IPS-11a (cell line): ENCODE data around the gene ORC5.
"Not testable (repeated sequence)": the region's sequence is repeated elsewhere in the genome, so short reads cannot be mapped to it uniquely, and the experiment has no call there.

Experiments
- H3K4me3 ChIP-seq: one replicate; pipeline ENCODE4 v1.5.1; 2013; ENCODE audit warnings: low read depth, low read length, control low read depth

ORC5 gene

DNA sequence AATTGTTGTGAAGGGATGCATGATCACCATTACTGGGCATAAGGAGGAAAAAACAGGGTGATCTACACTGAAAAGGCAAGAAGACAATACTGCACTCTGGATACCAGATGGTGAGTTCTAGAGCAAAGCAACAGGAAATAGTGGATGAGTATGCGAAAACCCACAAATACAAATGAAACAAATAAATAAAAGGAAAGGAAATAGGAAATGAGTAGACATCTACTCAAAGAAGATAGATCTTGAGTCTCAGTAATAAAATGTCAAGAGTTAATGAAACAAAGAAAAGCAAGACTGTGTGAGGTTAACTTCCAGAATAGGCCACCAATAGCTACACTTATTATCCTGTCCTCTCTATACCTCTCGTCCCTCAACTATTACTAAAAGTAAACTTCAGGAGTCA is 11.7 kb downstream of the ORC5 start:
- no peak overlapping the region for H3K4me3 ChIP-seq

GRCh38 chr7:104192434-104192833 is 15.4 kb downstream of the ORC5 start:
- no peak overlapping the region for H3K4me3 ChIP-seq

DNA sequence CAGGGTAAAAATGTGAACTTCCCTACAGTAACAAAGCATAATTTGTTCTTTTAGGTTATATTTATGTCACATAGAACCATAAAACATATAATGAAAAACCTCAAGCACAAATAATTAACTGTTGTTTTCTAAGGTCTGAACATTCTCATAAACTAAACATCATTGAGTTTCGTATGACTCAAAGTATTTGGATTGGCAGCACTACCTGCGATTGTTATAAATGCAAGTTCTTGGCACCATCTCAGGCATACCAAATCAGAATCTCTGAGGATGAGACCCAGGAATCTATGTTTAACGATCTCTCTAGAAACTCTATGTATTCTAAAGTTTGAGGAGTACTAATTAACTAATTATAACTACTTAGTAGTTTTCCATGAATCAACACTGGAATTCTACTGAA is 22.5 kb downstream of the ORC5 start:
- H3K4me3 ChIP-seq, result no peak overlapping the region

DNA sequence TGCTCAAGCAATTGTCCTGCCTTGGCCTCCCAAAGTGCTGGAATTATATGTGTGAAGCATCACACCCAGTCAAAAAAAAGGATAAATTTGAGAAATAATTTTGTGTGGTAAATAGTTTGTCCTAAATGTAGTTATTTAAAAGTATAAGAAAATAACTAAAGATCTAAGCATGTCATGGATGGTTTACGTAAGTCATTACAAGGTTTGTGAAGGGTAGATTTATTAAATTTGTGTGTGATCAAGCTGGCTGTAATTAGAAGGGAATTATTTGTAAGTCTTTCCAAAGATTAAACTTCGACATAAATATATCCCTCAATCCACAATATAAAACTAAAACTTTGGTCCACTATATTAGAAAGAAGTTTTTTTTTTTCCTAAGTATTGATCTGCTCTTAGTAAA is 28.6 kb downstream of the ORC5 start:
- H3K4me3 ChIP-seq, result no peak overlapping the region

DNA sequence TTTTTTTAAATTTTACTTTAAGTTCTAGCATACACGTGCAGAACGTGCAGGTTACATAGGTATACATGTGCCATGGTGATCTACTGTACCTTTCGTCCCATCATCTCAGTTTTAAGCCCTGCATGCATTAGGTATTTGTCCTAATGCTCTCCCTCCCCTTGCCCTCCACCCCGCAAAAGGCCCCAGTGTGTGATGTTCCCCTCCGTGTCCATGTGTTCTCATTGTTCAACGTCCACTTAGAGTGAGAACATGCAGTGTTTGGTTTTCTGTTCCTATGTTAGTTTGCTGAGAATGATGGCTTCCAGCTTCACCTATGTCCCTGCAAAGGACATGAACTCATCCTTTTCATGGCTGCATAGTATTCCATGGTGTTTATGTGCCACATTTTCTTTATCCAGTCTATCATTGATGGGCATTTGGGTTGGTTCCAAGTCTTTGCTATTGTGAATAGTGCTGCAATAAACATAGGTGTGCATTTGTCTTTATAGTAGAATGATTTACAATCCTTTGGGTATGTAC is 30.2 kb downstream of the ORC5 start:
- H3K4me3 ChIP-seq, result not testable (repeated sequence)

DNA sequence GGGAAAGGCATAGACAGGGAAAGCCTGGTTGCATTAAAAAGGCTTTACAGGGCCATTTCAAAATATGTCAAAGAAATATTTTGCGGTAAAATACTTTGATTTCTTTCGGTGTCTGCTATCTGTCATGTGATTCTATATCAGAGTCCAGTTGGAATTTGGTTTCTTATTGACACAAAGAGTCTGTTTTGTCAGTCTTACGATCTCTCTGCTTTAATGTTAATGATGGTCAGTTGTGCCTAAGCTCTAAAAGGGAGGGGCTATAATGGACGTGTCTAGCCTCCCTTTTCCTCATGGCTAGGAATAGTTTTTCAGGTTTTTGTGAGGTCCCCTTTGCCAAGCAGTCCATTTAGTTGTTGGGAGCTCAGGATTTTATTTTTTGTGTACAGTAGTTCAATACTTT is 31.5 kb downstream of the ORC5 start:
- no peak overlapping the region for H3K4me3 ChIP-seq

- H3K4me3 ChIP-seq, result no peak overlapping the region
These were observed 32.3 kb downstream of the ORC5 start for GRCh38 chr7:104175361-104175984.

DNA sequence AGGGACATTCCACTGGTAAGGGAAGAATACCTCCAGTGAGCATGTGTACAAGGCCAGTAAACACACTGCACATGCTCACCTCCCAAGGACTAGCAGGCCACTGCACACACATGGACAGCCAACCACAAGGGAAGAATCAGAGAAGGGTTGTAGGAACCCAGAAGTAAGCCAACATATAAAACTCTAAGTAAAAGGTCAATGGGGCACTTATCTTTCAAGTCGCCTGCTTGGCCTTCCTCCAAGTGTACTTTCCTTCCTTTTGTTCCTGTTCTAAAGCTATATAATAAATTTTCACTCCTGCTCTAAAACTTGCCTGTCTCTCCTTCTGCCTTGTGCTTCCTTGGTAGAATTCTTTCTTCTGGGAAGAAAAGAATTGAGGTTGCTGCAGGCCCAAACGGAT is 33.0 kb downstream of the ORC5 start:
- no peak overlapping the region for H3K4me3 ChIP-seq

DNA sequence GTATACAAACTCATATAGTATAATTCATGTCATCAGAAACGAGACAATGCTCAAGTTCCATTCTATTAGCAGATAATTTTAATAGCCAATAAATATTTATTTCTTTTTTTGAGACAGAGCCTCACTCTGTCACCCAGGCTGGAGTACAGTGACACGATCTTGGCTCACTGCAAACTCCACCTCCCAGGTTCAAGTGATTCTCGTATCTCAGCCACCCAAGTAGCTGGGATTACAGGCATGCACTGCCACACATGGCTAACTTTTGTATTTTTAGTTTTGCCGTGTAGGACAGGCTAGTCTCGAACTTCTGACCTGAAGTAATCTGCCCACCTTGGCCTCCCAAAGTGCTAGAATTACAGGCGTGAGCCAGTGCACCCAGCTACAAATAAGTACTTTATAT is 45.7 kb downstream of the ORC5 start:
- no peak overlapping the region for H3K4me3 ChIP-seq

DNA sequence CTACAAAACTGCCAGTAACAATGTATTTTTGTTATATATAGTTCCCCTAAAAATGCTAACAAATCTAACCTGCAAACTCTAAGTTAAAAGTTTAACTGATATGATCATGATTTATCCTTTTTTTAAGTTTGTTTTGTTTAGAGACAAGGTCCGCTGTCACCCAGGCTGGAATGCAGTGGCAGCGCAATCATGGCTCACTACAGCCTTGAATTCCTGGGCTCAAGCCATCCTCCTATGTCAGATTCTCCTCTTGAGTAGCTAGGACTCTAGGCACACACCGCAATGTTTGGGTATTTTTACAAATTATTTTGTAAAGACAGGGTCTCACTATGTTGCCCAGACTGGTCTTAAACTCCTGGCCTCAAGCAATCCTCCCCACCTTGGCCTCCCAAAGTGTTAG is 46.6 kb downstream of the ORC5 start:
- H3K4me3 ChIP-seq, result no peak overlapping the region

DNA sequence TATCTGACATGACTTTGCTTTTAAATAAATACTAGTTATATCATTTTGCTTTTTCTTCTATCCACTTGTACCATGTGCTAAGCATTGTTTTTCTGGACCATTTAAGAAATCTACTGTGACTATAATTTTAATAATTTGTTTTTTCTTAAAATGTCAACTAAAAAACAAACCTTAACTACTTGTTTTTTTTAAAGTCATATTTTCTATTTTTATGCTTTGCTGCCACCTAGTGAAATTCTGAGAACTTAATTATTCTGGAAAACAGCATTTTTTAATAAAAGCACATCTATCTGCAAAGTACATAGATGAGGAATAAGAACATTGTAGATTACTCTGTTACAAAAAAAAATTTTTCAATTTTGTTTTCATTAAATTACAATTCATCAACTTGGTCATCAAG is 47.4 kb downstream of the ORC5 start:
- H3K4me3 ChIP-seq, result no peak overlapping the region

DNA sequence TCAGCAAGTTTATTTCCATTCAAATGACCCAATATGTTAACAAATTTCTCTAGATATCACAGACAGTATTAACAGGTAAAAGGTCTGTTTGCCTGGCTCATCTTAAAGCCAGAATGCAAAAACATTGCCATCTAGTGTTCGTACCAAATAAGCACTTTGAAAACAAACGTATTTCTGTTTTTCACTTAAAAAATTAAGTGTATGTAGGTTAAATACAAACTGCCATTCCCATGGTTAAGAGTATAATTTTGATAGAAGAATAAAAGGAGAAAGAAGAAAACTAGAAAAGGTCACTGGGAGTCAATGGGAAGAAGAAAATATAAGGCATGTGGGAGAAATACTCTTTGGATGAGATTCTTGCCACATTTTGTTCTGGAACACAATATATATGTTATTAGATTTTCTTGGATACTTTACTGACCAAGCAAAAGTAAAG is 51.0 kb downstream of the ORC5 start:
- no peak overlapping the region for H3K4me3 ChIP-seq

GRCh38 chr7:104153287-104153686 is 54.5 kb downstream of the ORC5 start:
- H3K4me3 ChIP-seq, result no peak overlapping the region

DNA sequence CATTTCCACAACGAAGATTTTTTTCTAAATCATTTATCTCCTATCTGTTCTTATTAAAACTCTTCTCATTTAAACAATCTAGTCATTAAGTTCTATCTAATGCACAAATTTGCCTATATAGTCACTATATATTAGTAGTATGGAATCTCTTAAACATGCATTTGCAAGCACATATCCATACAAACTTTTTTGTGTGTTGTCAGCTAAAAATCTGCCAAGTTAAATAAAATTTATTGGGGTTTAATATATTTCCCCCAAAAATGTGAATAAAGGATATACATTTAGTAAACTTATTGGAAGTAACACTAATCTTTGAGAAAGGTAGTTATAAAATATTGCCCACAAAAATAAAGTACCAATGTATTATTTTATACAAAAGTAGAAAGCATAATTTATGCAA is 55.3 kb downstream of the ORC5 start:
- no peak overlapping the region for H3K4me3 ChIP-seq

DNA sequence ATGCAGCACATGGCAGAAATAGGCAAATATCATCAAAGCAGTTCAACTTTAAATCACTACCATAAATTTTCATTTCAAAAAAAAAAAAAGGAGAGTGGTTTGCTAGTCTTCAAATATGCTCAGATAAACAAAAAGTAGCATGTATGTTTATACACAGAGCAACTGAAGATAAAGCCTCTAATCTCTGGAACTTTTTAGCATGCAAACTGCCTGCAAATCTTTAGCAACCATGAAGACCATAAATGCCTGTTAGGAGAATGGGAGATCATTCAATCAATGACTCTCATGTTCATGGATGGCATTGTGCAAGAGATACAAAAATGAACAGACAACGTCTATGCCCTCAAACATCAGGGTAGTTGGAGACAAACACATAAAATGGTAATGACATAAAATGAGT is 57.3 kb downstream of the ORC5 start:
- H3K4me3 ChIP-seq, result no peak overlapping the region

- H3K4me3 ChIP-seq, result no peak overlapping the region
These were observed 58.0 kb downstream of the ORC5 start for GRCh38 chr7:104149822-104150221.

- no peak overlapping the region for H3K4me3 ChIP-seq
These were observed 65.7 kb downstream of the ORC5 start for GRCh38 chr7:104142147-104142546.

- no peak overlapping the region for H3K4me3 ChIP-seq
These were observed 69.8 kb downstream of the ORC5 start for GRCh38 chr7:104137971-104138370.

DNA sequence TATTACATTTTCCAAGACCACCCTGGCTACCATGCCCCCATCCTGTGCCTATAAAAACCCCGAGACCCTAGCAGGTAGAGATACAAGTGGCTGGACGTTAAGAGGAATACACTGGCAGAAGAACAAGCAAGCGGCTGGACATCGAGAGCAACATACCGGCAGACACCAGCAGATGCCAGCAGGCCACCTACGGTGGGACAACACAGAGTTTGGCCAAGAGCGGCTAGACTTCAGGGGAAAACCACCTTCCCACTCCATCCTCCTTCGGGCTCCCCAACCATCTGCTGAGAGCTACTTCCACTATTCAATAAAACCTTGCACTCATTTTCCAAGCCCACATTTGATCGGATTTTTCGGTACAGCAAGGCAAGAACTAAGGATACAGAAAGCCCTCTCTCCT is 70.3 kb downstream of the ORC5 start:
- H3K4me3 ChIP-seq, result no peak overlapping the region

DNA sequence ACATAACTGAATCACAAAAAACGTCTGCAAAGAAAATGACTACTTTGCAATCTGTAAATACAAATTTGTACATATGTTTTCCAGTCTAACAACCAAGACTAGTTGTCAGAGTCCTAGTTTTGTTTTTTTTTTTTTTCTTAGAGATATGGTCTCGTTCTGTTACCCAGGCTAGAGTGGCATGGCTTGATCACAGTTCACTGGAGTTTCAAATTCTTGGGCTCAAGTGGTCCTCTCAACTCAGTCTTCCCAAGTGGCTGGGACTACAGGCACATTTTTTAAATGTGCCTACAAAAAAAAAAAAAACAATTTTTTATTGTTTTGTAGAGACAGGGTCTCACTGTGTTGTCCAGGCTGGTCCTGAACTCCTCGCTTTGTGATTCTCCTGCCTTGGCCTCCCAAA is 70.8 kb downstream of the ORC5 start:
- no peak overlapping the region for H3K4me3 ChIP-seq

DNA sequence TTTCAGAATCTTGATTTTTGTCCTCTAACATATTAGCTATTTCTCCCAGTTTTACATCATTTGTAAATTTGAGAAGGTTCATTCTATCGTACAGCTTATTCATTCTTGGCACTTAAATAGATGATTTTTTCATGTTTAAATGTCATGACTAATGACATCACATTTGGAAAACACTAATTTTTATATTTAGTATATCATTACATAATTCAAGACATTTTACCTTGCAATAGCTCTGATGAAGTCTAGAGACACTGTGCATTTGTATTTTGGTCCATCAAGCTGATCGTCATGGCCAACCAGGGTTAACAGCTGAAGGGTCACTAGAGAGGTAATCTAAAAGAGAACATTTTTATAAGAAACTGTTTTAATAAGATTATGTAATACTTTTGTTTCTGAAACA is 71.3 kb downstream of the ORC5 start:
- no peak overlapping the region for H3K4me3 ChIP-seq

- no peak overlapping the region for H3K4me3 ChIP-seq
These were observed 71.9 kb downstream of the ORC5 start for GRCh38 chr7:104135760-104136558.

GRCh38 chr7:104133238-104133637 is 74.6 kb downstream of the ORC5 start:
- H3K4me3 ChIP-seq, result no peak overlapping the region
